ENCODE data around the gene PRTFDC1.

The PRTFDC1 gene

GRCh38 chr10:24981161-24981710 lies 28.8 kb upstream of the PRTFDC1 start:
- no peak for TF ChIP-seq SIN3A (IDR thresholded peaks at IDR 0.05; ENCODE audit: borderline replicate concordance, insufficient read depth, low read length)

DNA sequence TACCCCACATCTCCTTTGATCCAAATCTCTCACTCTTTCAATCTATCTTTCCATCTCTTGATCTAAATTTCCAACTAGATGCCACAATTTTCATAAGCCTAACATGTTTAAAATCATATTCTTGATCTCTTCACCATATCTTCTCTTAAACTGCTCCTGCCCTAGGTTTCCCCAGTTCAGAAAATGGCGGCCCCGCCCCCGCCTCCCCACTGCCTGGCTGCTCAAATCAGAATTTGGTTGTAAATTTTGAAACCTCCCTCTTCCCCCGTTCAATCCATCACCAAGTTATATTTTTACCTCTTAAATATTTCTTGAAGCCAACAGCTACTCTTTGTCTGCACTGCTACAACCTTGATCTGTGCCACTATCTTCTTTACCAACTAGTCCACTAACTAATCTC lies 27.3 kb upstream of the PRTFDC1 start:
- TF ChIP-seq POLR2AphosphoS5 (IDR thresholded peaks at IDR 0.05; ENCODE audit: low read depth, low read length) (no peak), TAF1 (IDR thresholded peaks at IDR 0.05; ENCODE audit: borderline replicate concordance, insufficient read depth, low read length) (no peak), FOXP2 (optimal IDR thresholded peaks at IDR 0.05; ENCODE audit: borderline replicate concordance, extremely low read depth, extremely low read length, insufficient read depth) (no peak), SIN3A (IDR thresholded peaks at IDR 0.05; ENCODE audit: borderline replicate concordance, insufficient read depth, low read length) (no peak)
- TF ChIP-seq, protein P1, sequence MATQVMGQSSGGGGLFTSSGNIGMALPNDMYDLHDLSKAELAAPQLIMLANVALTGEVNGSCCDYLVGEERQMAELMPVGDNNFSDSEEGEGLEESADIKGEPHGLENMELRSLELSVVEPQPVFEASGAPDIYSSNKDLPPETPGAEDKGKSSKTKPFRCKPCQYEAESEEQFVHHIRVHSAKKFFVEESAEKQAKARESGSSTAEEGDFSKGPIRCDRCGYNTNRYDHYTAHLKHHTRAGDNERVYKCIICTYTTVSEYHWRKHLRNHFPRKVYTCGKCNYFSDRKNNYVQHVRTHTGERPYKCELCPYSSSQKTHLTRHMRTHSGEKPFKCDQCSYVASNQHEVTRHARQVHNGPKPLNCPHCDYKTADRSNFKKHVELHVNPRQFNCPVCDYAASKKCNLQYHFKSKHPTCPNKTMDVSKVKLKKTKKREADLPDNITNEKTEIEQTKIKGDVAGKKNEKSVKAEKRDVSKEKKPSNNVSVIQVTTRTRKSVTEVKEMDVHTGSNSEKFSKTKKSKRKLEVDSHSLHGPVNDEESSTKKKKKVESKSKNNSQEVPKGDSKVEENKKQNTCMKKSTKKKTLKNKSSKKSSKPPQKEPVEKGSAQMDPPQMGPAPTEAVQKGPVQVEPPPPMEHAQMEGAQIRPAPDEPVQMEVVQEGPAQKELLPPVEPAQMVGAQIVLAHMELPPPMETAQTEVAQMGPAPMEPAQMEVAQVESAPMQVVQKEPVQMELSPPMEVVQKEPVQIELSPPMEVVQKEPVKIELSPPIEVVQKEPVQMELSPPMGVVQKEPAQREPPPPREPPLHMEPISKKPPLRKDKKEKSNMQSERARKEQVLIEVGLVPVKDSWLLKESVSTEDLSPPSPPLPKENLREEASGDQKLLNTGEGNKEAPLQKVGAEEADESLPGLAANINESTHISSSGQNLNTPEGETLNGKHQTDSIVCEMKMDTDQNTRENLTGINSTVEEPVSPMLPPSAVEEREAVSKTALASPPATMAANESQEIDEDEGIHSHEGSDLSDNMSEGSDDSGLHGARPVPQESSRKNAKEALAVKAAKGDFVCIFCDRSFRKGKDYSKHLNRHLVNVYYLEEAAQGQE (IDR thresholded peaks at IDR 0.05; ENCODE audit: insufficient read depth in 1 of 2, low read depth in 2 of 2, low read length in 2 of 2), result no peak

GRCh38 chr10:24974976-24975375 lies 22.6 kb upstream of the PRTFDC1 start:
- no peak for TF ChIP-seq SIN3A (IDR thresholded peaks at IDR 0.05; ENCODE audit: borderline replicate concordance, insufficient read depth, low read length)
- no peak for TF ChIP-seq TAF1 (IDR thresholded peaks at IDR 0.05; ENCODE audit: borderline replicate concordance, insufficient read depth, low read length)
- TF ChIP-seq FOXP2 (optimal IDR thresholded peaks at IDR 0.05; ENCODE audit: borderline replicate concordance, extremely low read depth, extremely low read length, insufficient read depth), result no peak
- no peak for TF ChIP-seq POLR2AphosphoS5 (IDR thresholded peaks at IDR 0.05; ENCODE audit: low read depth, low read length)
- TF ChIP-seq, protein P1 (IDR thresholded peaks at IDR 0.05; ENCODE audit: insufficient read depth in 1 of 2, low read depth in 2 of 2, low read length in 2 of 2), result no peak

DNA sequence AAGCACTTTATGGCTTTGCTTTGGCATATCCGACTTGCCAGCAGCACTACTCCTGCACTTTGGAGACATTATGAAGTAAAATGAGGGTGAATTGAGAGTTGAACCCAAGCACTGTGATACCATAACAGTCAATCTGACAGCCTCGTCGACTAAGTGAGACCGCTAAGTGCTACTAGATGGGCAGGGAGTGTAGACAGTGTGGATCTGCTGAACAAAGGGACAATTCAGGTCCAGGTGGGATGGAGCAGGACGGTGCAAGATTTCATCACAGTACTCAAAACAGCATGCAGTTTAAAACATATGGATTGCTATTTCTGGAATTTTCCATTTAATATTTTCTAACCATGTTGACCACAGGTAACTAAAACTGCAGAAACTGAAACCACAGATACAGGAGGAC lies 20.8 kb upstream of the PRTFDC1 start:
- TF ChIP-seq, protein P1 (IDR thresholded peaks at IDR 0.05; ENCODE audit: insufficient read depth in 1 of 2, low read depth in 2 of 2, low read length in 2 of 2), result no peak
- TF ChIP-seq SIN3A (IDR thresholded peaks at IDR 0.05; ENCODE audit: borderline replicate concordance, insufficient read depth, low read length) (no peak), POLR2AphosphoS5 (IDR thresholded peaks at IDR 0.05; ENCODE audit: low read depth, low read length) (no peak), FOXP2 (optimal IDR thresholded peaks at IDR 0.05; ENCODE audit: borderline replicate concordance, extremely low read depth, extremely low read length, insufficient read depth) (no peak), TAF1 (IDR thresholded peaks at IDR 0.05; ENCODE audit: borderline replicate concordance, insufficient read depth, low read length) (no peak)

DNA sequence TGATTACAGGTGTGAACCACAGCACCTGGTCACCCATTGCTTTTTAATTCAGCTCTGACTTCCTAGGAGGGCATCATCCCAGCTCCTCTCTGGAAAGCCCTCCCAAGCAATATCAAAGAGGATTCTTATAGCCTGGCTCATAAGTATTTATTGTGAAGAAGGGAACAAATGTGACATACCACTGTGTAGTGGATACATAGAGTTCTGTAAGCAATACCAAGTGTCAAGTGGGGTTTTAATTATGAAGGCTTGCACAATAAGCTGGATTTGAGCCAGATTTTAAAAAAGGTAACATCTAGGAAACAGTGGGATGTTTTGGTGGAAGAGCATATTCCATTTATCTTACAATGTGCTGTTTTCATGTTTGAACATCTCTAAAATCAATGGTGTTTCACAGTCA lies 19.0 kb upstream of the PRTFDC1 start:
- TF ChIP-seq FOXP2 (optimal IDR thresholded peaks at IDR 0.05; ENCODE audit: borderline replicate concordance, extremely low read depth, extremely low read length, insufficient read depth) (no peak), SIN3A (IDR thresholded peaks at IDR 0.05; ENCODE audit: borderline replicate concordance, insufficient read depth, low read length) (no peak), TAF1 (IDR thresholded peaks at IDR 0.05; ENCODE audit: borderline replicate concordance, insufficient read depth, low read length) (no peak), POLR2AphosphoS5 (IDR thresholded peaks at IDR 0.05; ENCODE audit: low read depth, low read length) (no peak)
- TF ChIP-seq, protein P1 (IDR thresholded peaks at IDR 0.05; ENCODE audit: insufficient read depth in 1 of 2, low read depth in 2 of 2, low read length in 2 of 2), result no peak
